ENCODE results near the gene ZNF687. TPM values are rescaled to one million over a fixed set of nuclear protein-coding genes. Genes with fewer than 3 reads are reported as not detected.

The ZNF687 gene
- total RNA-seq, 2 experiments from 2014 or later = 27.0 to 29.9 TPM

- Mint-ChIP-seq H3K27me3 (no peaks in the 10 kb centered on the region), H3K4me1 (peaks cover 46% of the 10 kb centered on the region), H3K4me3 (no peak overlapping the region), H3K9me3 (no peaks in the 10 kb centered on the region), H3K27ac (no peak overlapping the region), H3K36me3 (peaks cover 25% of the 10 kb centered on the region)
- DNase-seq = no peak
Observed at GRCh38 chr1:151318975-151319374, 36.9 kb downstream of the ZNF687 start.

- H3K4me3 Mint-ChIP-seq = no peak overlapping the region
- H3K27ac Mint-ChIP-seq = no peak overlapping the region
Observed at GRCh38 chr1:151324390-151324930, 42.4 kb downstream of the ZNF687 start.

GRCh38 chr1:151325231-151325630 lies 43.1 kb downstream of the ZNF687 start:
- peak overlapping the region; percentile 89 for H3K4me3 Mint-ChIP-seq
- peaks cover 14% of the 10 kb centered on the region for H3K36me3 Mint-ChIP-seq
- H3K27me3 Mint-ChIP-seq = no peaks in the 10 kb centered on the region
- peaks cover 42% of the 10 kb centered on the region for H3K4me1 Mint-ChIP-seq
- DNase-seq = no peak
- no peaks in the 10 kb centered on the region for H3K9me3 Mint-ChIP-seq
- peak overlapping the region; percentile 89 for H3K27ac Mint-ChIP-seq

More at GRCh38 chr1:151324390-151324930, 42.4 kb downstream of the ZNF687 start:
- peaks cover 45% of the 10 kb centered on the region for H3K4me1 Mint-ChIP-seq
- no peaks in the 10 kb centered on the region for H3K27me3 Mint-ChIP-seq
- H3K9me3 Mint-ChIP-seq = no peaks in the 10 kb centered on the region
- no peak for DNase-seq
- H3K36me3 Mint-ChIP-seq = peaks cover 14% of the 10 kb centered on the region

- peaks cover 14% of the 10 kb centered on the region for H3K36me3 Mint-ChIP-seq
- peaks cover 36% of the 10 kb centered on the region for H3K4me1 Mint-ChIP-seq
- DNase-seq = no peak
- no peaks in the 10 kb centered on the region for H3K9me3 Mint-ChIP-seq
- peak overlapping the region; percentile 89 for H3K4me3 Mint-ChIP-seq
- H3K27me3 Mint-ChIP-seq = no peaks in the 10 kb centered on the region
- peak overlapping the region; percentile 89 for H3K27ac Mint-ChIP-seq
Observed at GRCh38 chr1:151325646-151326429, 43.7 kb downstream of the ZNF687 start.

- Mint-ChIP-seq H3K36me3 (peaks cover 14% of the 10 kb centered on the region), H3K27ac (peak overlapping the region; percentile 89), H3K4me3 (peak overlapping the region; percentile 89), H3K4me1 (peaks cover 33% of the 10 kb centered on the region), H3K9me3 (no peaks in the 10 kb centered on the region), H3K27me3 (no peaks in the 10 kb centered on the region)
- peak; percentile 61 for DNase-seq
Observed at GRCh38 chr1:151326619-151327222, 44.6 kb downstream of the ZNF687 start.

- no peaks in the 10 kb centered on the region for H3K9me3 Mint-ChIP-seq
- H3K36me3 Mint-ChIP-seq = peaks cover 14% of the 10 kb centered on the region
- H3K4me3 Mint-ChIP-seq = peak within 1 kb of the TSS; percentile 89
- H3K4me1 Mint-ChIP-seq = peaks cover 27% of the 10 kb centered on the region
- DNase-seq = peak; percentile 87
- H3K27me3 Mint-ChIP-seq = no peaks in the 10 kb centered on the region
- peak within 1 kb of the TSS; percentile 98 for H3K27ac Mint-ChIP-seq
Observed at GRCh38 chr1:151327223-151327902, 45.3 kb downstream of the ZNF687 start, which contains the start of gene PI4KB. PI4KB (minus strand) TSS chr1:151327416; CDS start chr1:151316481, 10,935 bp downstream.

GRCh38 chr1:151327903-151328674 lies 46.0 kb downstream of the ZNF687 start:
- Mint-ChIP-seq H3K4me3 (peak overlapping the region; percentile 89), H3K9me3 (no peaks in the 10 kb centered on the region), H3K27ac (peak overlapping the region; percentile 98), H3K36me3 (peaks cover 10% of the 10 kb centered on the region), H3K4me1 (peaks cover 22% of the 10 kb centered on the region), H3K27me3 (no peaks in the 10 kb centered on the region)
- no peak for DNase-seq

- Mint-ChIP-seq H3K9me3 (no peaks in the 10 kb centered on the region), H3K27me3 (no peaks in the 10 kb centered on the region), H3K4me3 (no peak overlapping the region), H3K4me1 (peaks cover under 1% of the 10 kb centered on the region), H3K36me3 (no peaks in the 10 kb centered on the region), H3K27ac (no peak overlapping the region)
- no peak for DNase-seq
Observed at GRCh38 chr1:151334822-151335221, 52.7 kb downstream of the ZNF687 start.

GRCh38 chr1:151336556-151336955 lies 54.5 kb downstream of the ZNF687 start:
- no peak overlapping the region for H3K4me3 Mint-ChIP-seq
- H3K27me3 Mint-ChIP-seq = no peaks in the 10 kb centered on the region
- no peak for DNase-seq
- H3K4me1 Mint-ChIP-seq = peaks cover 9% of the 10 kb centered on the region
- H3K27ac Mint-ChIP-seq = no peak overlapping the region
- H3K36me3 Mint-ChIP-seq = no peaks in the 10 kb centered on the region
- H3K9me3 Mint-ChIP-seq = no peaks in the 10 kb centered on the region

GRCh38 chr1:151340870-151341754 lies 59.0 kb downstream of the ZNF687 start:
- no peaks in the 10 kb centered on the region for H3K9me3 Mint-ChIP-seq

More at GRCh38 chr1:151340870-151341754, 59.0 kb downstream of the ZNF687 start:
- Mint-ChIP-seq H3K36me3 (peaks cover 14% of the 10 kb centered on the region), H3K4me1 (peaks cover 27% of the 10 kb centered on the region), H3K27me3 (no peaks in the 10 kb centered on the region), H3K27ac (peak overlapping the region; percentile 0), H3K4me3 (no peak overlapping the region)
- DNase-seq = peak; percentile 43

Other genes starting within 250 kb of the ZNF687 start
- gene BNIPL, start 245.7 kb upstream of the ZNF687 start, total RNA-seq = under 1 TPM; 0.52 to 0.54 TPM
- gene C1orf56, start 234.5 kb upstream of the ZNF687 start, total RNA-seq = 1 to 10 TPM; 1.1 to 1.2 TPM
- gene CDC42SE1, start 222.7 kb upstream of the ZNF687 start, total RNA-seq = 100 to 1,000 TPM; 128 TPM
- gene MLLT11, start 221.9 kb upstream of the ZNF687 start, total RNA-seq = 1 to 10 TPM; 4.9 to 5.0 TPM
- gene GABPB2, start 211.5 kb upstream of the ZNF687 start, total RNA-seq = 10 to 100 TPM; 17.9 to 19.1 TPM
- gene SEMA6C, start 135.7 kb upstream of the ZNF687 start, total RNA-seq = 1 to 10 TPM; 1.4 to 4.1 TPM
- gene TNFAIP8L2, start 125.7 kb upstream of the ZNF687 start, total RNA-seq = 10 to 100 TPM; 22.2 to 22.3 TPM
- 1 to 10 TPM; 3.5 TPM for gene LYSMD1, start 116.4 kb upstream of the ZNF687 start, total RNA-seq
- gene SCNM1, start 116.2 kb upstream of the ZNF687 start, total RNA-seq = 10 to 100 TPM; 80.9 to 81.9 TPM
- gene TMOD4, start 106.3 kb upstream of the ZNF687 start, total RNA-seq = 1 to 10 TPM; 2.3 to 2.5 TPM
- 10 to 100 TPM; 66.4 to 79.1 TPM for gene VPS72, start 92.1 kb upstream of the ZNF687 start, total RNA-seq
- gene PIP5K1A, start 83.7 kb upstream of the ZNF687 start, total RNA-seq = 10 to 100 TPM; 70.0 to 72.3 TPM
- 100 to 1,000 TPM; 217 to 249 TPM for gene PSMD4, start 27.6 kb upstream of the ZNF687 start, total RNA-seq
- 10 to 100 TPM; 46.4 to 49.4 TPM for gene PI4KB, start 45.1 kb downstream of the ZNF687 start, total RNA-seq
- 10 to 100 TPM; 55.2 to 58.6 TPM for gene RFX5, start 65.0 kb downstream of the ZNF687 start, total RNA-seq
- gene SELENBP1, start 90.4 kb downstream of the ZNF687 start, total RNA-seq = not detected
- gene PSMB4, start 117.3 kb downstream of the ZNF687 start, total RNA-seq = 100 to 1,000 TPM; 413 to 425 TPM
- gene POGZ, start 177.2 kb downstream of the ZNF687 start, total RNA-seq = 10 to 100 TPM; 52.1 to 63.1 TPM
- 1 to 10 TPM; 1.3 to 2.0 TPM for gene CGN, start 229.1 kb downstream of the ZNF687 start, total RNA-seq

Measured in activated naive CD8-positive, alpha-beta T cell treated with anti-CD3 and anti-CD28 coated beads for 36 hours (primary cell).